ENCODE data around the gene ATF2.
"Not testable (repeated sequence)": the region's sequence is repeated elsewhere in the genome, so short reads cannot be mapped to it uniquely, and the experiment has no call there.

Gene ATF2

DNA sequence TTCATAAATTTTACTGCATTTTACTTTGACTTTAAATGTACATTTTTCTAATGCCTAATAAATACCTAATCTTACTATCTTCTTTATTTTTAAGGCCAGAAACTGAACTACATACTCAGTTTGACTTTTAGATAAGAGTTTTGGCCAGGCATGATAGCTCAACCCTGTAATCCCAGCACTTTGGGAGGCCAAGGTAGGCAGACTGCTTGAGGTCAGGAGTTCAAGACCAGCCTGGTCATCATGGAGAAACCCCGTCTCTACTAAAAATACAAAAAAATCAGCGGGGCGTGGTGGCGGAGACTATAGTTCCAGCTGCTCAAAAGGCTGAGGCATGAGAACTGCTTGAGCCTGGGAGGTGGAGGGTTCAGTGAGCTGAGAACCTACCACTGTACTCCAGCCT lies 9.1 kb downstream of the ATF2 start:
- DNase-seq = no peak

DNA sequence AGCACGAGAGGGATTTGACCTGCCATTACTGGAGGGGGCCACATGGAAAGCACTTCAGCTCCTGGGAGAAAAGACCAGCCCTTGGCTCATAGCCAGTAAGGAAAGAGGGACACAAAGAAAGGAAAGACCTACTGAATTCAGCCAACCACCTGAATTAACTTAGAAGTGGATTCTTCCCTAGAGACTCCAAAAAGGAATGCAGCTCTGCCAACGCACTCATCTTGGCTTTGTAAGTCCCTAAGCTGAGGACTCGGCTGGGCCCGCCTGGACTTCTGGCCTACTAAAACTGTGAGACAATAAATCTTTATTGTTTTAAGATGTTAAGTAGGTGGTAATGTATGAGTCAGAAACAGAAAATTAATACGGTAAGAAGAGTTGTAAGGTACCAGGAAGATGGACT lies 11.5 kb downstream of the ATF2 start:
- DNase-seq = no peak

DNA sequence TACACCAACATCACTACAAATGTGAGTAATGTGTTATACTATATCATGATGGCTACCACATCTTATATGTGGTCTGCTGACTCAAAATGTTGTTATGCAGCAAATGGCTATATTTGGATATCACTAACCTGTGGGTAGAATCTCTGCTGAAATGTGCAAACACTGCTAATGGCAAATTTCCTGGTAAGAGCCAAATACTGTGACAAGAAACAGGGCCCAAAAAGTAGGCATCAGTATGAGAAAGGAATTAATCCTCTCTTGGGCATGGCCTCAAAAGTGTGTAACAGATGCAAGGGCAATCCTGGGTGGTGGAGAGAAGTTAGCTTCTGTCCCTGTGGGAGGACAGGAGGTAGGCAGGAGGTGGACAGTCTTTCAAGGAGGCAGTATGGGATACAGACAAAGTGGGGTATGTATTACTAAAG lies 13.3 kb downstream of the ATF2 start:
- DNase-seq = no peak

GRCh38 chr2:175152242-175152641 lies 15.8 kb downstream of the ATF2 start:
- DNase-seq = no peak

DNA sequence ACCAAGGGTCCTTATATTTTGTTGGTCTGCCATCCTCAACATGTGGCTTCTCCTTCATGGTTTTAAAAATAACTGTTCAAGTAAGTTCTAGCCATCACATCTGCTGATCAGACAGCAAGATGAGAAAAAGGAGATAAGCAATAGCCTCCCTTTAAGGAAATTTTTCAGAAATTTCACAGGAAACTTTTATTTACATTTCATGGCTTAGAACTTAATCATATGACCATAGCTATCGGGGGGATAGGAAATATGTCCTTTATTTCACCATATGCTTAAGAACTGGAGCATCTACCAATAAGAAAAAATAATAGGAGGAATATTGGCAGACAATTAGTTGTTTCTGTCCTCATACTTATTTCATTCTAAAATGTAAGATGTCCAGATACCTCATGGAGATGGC lies 16.2 kb downstream of the ATF2 start:
- DNase-seq = no peak

GRCh38 chr2:175147186-175147585 lies 20.8 kb downstream of the ATF2 start:
- DNase-seq = no peak

- peak in 1 of 3 donors; percentile 12 for DNase-seq
Observed at GRCh38 chr2:175143678-175144077, 24.3 kb downstream of the ATF2 start.

- DNase-seq = no peak
Observed at GRCh38 chr2:175143191-175143590, 24.8 kb downstream of the ATF2 start.

- no peak for DNase-seq
Observed at GRCh38 chr2:175140332-175140731, 27.7 kb downstream of the ATF2 start.

DNA sequence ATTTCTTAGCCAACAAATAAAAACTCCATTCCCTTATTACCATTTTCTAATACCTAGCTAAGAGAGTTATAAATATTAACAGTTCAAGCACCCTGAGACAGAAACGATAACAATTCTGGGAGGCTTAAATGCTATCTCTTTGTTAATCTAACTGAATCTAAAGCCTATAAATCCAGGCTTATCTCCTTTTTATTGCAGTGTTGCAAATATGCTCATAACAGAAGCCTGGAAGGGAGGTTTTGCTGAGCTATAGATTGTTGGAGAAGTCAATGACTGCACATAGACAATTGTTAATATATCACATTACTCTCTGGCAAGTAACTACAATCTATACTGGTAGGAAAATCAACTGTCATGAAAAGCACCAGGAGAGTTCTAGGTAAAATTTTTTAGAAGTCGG lies 30.2 kb downstream of the ATF2 start:
- no peak for DNase-seq

GRCh38 chr2:175136334-175137215 lies 31.4 kb downstream of the ATF2 start:
- DNase-seq = no peak

DNA sequence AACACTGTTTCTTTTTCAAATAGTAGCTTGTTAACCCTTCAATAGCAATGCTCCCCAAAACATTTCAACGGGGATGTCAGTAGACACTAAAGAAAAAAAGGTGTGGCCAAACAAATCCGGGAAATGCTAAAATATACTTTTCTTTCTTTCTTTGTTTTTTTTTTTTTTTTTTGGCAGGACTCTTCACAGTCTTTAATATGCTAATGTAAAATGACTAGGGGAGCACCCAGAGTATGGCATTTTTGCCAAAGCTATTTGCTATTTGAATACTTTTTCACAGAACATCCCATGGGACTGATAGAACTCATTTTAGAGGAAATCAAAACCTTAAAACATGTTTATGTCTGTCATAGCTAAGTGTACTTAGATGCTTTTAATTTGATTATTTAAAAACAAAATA lies 32.1 kb downstream of the ATF2 start:
- DNase-seq = no peak

GRCh38 chr2:175135177-175135576 lies 32.8 kb downstream of the ATF2 start:
- no peak for DNase-seq

GRCh38 chr2:175131252-175131651 lies 36.8 kb downstream of the ATF2 start:
- no peak for DNase-seq

DNA sequence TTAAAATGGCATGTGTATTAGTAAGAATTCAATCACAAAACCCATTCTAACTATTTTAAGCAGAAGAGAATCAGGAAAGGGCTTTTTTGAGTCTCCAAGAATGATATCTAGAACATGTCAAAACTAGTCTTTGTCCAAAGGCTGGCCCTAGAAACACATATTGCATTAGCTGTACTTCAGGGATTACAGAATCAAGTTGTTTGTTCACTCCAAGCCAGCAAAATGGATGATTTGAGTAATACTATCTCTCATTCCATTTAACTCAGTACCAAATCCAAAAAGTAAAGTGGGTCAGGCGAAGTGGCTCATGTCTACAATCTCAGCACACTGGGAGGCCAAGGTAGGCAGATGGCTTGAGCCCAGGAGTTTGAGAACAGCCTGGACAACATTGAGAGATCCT lies 41.3 kb downstream of the ATF2 start:
- DNase-seq = no peak

DNA sequence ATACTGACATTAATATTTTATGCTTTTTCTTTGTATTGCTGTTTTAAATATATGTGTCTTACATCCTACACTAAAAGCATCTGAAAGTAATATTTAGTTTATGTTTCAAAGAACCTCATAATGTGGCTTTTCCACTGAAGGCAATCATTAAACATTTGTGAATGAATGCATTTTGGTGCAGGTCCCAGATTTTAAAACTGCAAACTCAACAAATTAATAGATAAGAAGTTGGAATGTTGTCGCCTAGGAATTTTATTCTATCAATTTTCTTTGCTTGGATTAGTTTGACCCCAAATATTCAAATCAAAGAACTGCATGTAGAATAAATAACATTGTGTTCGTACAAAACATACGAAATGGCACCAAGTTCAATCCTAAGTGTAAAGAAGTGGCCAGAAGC lies 44.7 kb downstream of the ATF2 start:
- no peak for DNase-seq

DNA sequence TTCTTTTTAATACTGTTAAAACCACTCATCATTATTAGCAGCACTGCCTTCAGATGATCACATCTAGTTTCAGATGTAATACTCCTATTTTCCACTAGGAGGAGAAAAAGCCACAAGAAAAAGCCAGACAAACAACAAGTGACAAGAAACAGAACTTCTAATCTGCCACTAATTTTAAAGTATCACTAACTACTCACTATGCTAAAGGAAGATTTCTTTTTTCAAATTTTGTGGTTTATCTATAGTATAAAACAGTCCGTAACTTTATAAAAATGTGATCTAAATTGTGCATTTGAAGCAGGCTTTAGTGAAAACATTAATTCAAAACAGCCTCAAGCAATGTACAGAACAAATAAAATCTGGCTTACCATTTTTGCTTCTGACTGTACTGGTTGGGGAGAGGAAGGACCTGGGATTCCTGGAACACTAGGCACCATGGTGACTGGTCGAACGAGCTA lies 56.8 kb downstream of the ATF2 start:
- DNase-seq = peak; percentile 49 to 76 (median 60)

DNA sequence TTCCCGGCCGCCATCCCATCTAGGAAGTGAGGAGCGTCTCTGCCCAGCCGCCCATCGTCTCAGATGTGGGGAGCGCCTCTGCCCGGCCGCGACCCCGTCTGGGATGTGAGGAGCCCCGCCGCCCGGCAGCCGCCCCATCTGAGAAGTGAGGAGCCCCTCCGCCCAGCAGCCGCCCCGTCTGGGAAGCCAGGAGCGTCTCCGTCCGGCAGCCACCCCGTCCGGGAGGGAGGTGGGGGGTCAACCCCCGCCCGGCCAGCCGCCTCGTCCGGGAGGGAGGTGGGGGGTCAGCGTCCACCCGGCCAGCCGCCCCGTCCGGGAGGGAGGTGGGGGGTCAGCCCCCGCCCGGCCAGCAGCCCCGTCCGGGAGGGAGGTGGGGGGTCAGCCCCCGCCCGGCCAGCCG lies 59.9 kb downstream of the ATF2 start:
- DNase-seq = not testable (repeated sequence)

- no peak for DNase-seq
Observed at GRCh38 chr2:175107146-175107545, 60.9 kb downstream of the ATF2 start.

DNA sequence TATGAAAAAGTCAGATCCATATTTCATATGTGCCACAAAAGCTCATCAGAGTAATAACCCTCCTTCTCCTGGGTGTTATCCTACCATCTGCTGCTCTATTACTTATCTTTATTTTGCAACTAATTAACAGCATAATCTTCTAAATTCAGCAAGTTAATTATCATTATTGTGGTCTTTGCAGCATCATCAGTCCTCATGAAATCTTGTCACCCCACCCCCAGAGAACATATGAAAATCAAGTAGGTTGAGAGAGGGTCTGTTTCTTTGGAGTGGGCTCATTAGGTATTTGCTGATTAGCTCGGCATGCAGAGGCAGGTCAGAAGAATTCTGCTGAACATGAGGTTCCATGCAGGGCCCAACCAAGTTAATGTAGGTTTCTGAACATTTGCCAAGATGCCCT lies 64.8 kb downstream of the ATF2 start:
- no peak for DNase-seq

DNA sequence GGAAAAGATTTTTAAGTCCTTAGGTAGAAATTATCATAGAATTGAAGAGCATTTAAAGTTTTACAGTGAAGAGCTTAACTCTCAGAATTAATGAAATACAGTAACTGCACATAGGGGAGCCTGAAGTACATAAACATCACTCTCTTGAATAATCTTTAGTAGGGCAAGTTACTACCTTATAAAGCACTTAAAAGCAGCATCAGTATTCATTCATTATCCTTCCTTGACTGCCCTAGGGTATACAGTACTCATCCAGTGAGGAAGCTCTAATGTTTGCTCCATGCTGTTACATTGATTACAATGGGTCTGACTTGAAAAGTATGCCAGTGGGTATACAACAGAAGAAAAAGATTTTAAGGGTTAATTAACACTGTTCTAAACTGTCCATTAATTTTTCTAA lies 66.5 kb downstream of the ATF2 start:
- DNase-seq = peak in 1 of 3 donors; percentile 15

DNA sequence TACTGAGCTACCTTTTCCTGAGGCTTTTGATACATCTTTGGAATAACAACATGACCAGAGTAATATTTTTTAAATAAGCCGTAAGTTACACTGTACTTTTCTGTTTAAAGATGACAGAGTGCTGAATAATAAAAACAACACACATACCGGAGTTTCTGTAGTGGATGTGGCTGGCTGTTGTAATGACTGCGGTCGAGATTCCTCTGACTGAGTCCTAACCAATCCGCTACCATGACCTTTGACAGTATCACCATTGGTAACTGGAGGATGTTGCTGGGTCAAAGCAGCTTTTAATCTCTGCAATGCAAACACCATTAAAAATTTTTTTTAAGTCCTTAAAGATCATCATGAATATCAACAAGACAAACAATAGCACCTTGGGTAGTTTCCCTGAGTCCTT lies 70.7 kb downstream of the ATF2 start:
- DNase-seq = no peak

- not testable (repeated sequence) for DNase-seq
Observed at GRCh38 chr2:175084117-175084516, 83.9 kb downstream of the ATF2 start.

- DNase-seq = no peak
Observed at GRCh38 chr2:175080479-175080878, 87.5 kb downstream of the ATF2 start.

DNA sequence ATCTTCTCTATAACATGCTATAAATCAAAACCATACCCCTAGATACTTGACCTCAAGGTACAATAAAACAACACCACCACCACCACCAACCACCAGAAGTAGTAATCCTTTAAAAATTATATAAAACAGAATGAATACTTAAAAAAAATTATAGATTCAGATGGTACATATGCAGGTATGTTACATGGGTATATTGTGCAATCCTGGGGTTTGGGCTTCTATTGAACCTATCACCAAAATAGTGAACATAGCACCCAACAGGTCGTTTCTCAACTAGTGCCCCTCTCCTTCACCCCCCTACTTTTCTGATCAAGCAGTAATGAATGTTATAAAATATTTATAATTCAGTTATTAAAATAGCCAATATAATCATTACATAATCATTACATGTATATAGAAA lies 91.7 kb downstream of the ATF2 start:
- no peak for DNase-seq

Data from suppressor macrophage treated with lipopolysaccharide for 1 hour (primary cell).